ENCODE results near the gene HK1. TPM values are rescaled to one million over a fixed set of nuclear protein-coding genes. Genes with fewer than 3 reads are reported as not detected.

Gene HK1
- total RNA-seq, 3 donors from 2014 or later: 51.2 to 63.4 (median 57.4) TPM

- Histone ChIP-seq H3K27ac (no peak overlapping the region), H3K27me3 (no peaks in the 10 kb centered on the region), H3K4me3 (no peak overlapping the region), H3K4me1 (no peaks in the 10 kb centered on the region), H3K36me3 (no peaks in the 10 kb centered on the region), H3K9me3 (no peaks in the 10 kb centered on the region)
- TF ChIP-seq POLR2AphosphoS5 (IDR thresholded peaks at IDR 0.05) (no peak), POLR2A (IDR thresholded peaks at IDR 0.05) (no peak), CTCF (IDR thresholded peaks at IDR 0.05) (no peak)
- intact Hi-C loops (cut with DNase I; ENCODE audit: low total_unique reads): loop anchor here (5.0 kb wide), 1 partner anchor 585 kb away; no protein-coding TSS in a partner anchor
- no peak for DNase-seq (ENCODE audit: low spot score in 2 of 2)
Observed at GRCh38 chr10:69387500-69387899, 109.2 kb downstream of the HK1 start.

GRCh38 chr10:69388488-69388887, 110.2 kb downstream of the HK1 start:
- Histone ChIP-seq H3K36me3 (no peaks in the 10 kb centered on the region), H3K27me3 (no peaks in the 10 kb centered on the region), H3K27ac (no peak overlapping the region), H3K4me1 (no peaks in the 10 kb centered on the region), H3K9me3 (no peaks in the 10 kb centered on the region), H3K4me3 (no peak overlapping the region)
- no peak for DNase-seq (ENCODE audit: low spot score in 2 of 2)
- intact Hi-C loops (cut with DNase I; ENCODE audit: low total_unique reads): loop anchor here (5.0 kb wide), 1 partner anchor 586 kb away; no protein-coding TSS in a partner anchor
- TF ChIP-seq CTCF (IDR thresholded peaks at IDR 0.05): no peak
- TF ChIP-seq POLR2A (IDR thresholded peaks at IDR 0.05): no peak
- no peak for TF ChIP-seq POLR2AphosphoS5 (IDR thresholded peaks at IDR 0.05)

GRCh38 chr10:69389827-69390490, 111.7 kb downstream of the HK1 start:
- no peaks in the 10 kb centered on the region for H3K36me3 ChIP-seq
- no peak for DNase-seq (ENCODE audit: low spot score in 2 of 2)
- H3K27ac ChIP-seq: no peak overlapping the region
- intact Hi-C loops (cut with DNase I; ENCODE audit: low total_unique reads): loop anchor here (5.0 kb wide), 1 partner anchor 588 kb away; no protein-coding TSS in a partner anchor
- no peaks in the 10 kb centered on the region for H3K9me3 ChIP-seq
- H3K4me3 ChIP-seq: no peak overlapping the region
- TF ChIP-seq POLR2AphosphoS5 (IDR thresholded peaks at IDR 0.05) (no peak), CTCF (IDR thresholded peaks at IDR 0.05) (no peak), POLR2A (IDR thresholded peaks at IDR 0.05) (no peak)
- no peaks in the 10 kb centered on the region for H3K4me1 ChIP-seq
- no peaks in the 10 kb centered on the region for H3K27me3 ChIP-seq

GRCh38 chr10:69391158-69391557, 112.9 kb downstream of the HK1 start:
- Histone ChIP-seq H3K27ac (no peak overlapping the region), H3K4me3 (no peak overlapping the region), H3K4me1 (no peaks in the 10 kb centered on the region), H3K36me3 (no peaks in the 10 kb centered on the region), H3K9me3 (no peaks in the 10 kb centered on the region), H3K27me3 (no peaks in the 10 kb centered on the region)
- DNase-seq (ENCODE audit: low spot score in 2 of 2): no peak
- intact Hi-C loops (cut with DNase I; ENCODE audit: low total_unique reads): no loop called here
- no peak for TF ChIP-seq POLR2AphosphoS5 (IDR thresholded peaks at IDR 0.05)
- no peak for TF ChIP-seq POLR2A (IDR thresholded peaks at IDR 0.05)
- TF ChIP-seq CTCF (IDR thresholded peaks at IDR 0.05): no peak

- Histone ChIP-seq H3K27ac (peak overlapping the region in 1 of 2 donors; percentile 59), H3K4me3 (no peak overlapping the region), H3K36me3 (no peaks in the 10 kb centered on the region), H3K27me3 (no peaks in the 10 kb centered on the region), H3K9me3 (no peaks in the 10 kb centered on the region), H3K4me1 (no peaks in the 10 kb centered on the region)
- TF ChIP-seq POLR2AphosphoS5 (IDR thresholded peaks at IDR 0.05) (peak in 2 of 3 donors; percentile 59 to 75), CTCF (IDR thresholded peaks at IDR 0.05) (peak; percentile 93 to 99 (median 98)), POLR2A (IDR thresholded peaks at IDR 0.05) (no peak)
- intact Hi-C loops (cut with DNase I; ENCODE audit: low total_unique reads): no loop called here
- peak; percentile 82 to 86 for DNase-seq (ENCODE audit: low spot score in 2 of 2)
Observed at GRCh38 chr10:69392481-69393000, 114.2 kb downstream of the HK1 start.

Measured in breast epithelium (tissue), 4 donors.